ENCODE data around the gene TMEM178B. TPM values are rescaled to one million over a fixed set of nuclear protein-coding genes. Genes with fewer than 3 reads are reported as not detected.

Gene TMEM178B
- polyA plus RNA-seq, 1 donor (not counting 4 experiments of a cell fraction or from before 2014, with no cell fraction given), result not detected

- Histone ChIP-seq H4K20me1 (ENCODE audit: control insufficient read depth, extremely low read depth, insufficient read depth, low read length) (no peaks in the 10 kb centered on the region), H3K79me2 (ENCODE audit: control insufficient read depth, insufficient read depth, low read length) (no peaks in the 10 kb centered on the region), H3K4me2 (ENCODE audit: control insufficient read depth, extremely low read depth, insufficient read depth, low read depth, low read length) (no peak overlapping the region), H3K36me3 (ENCODE audit: control insufficient read depth in 2 of 2, extremely low read depth in 1 of 2, insufficient read depth in 2 of 2, low read length in 2 of 2) (no peaks in the 10 kb centered on the region), H3K27me3 (ENCODE audit: control insufficient read depth, extremely low read depth, insufficient read depth, low read length) (no peaks in the 10 kb centered on the region), H3K27ac (ENCODE audit: control insufficient read depth, insufficient read depth, low read length) (no peak overlapping the region), H3K9me1 (ENCODE audit: control insufficient read depth, extremely low read depth, insufficient read depth, low read length) (no peaks in the 10 kb centered on the region), H3K4me1 (ENCODE audit: control insufficient read depth, extremely low read depth, insufficient read depth, low read length) (no peaks in the 10 kb centered on the region), H3K9me3 (ENCODE audit: control insufficient read depth, low read depth, low read length) (no peaks in the 10 kb centered on the region), H2AFZ (ENCODE audit: control insufficient read depth, low read length) (no peak overlapping the region), H3K9ac (ENCODE audit: control insufficient read depth, extremely low read depth, insufficient read depth, low read length) (no peak overlapping the region), H3K4me3 (ENCODE audit: control insufficient read depth in 2 of 3, extremely low read depth in 1 of 3, insufficient read depth in 2 of 3, low read depth in 1 of 3, low read length in 3 of 3) (no peak overlapping the region)
- dilution Hi-C loops (cut with MboI; ENCODE audit: extremely low pct_ligation_motif_present, low sequenced_read_pairs), result no loop called here
- TF ChIP-seq EZH2 (IDR thresholded peaks at IDR 0.05; ENCODE audit: low read length) (no peak), CTCF (optimal IDR thresholded peaks at IDR 0.05 in 1 of 3, IDR thresholded peaks at IDR 0.05 in 1 of 3, conservative IDR thresholded peaks at IDR 0.05 in 1 of 3; ENCODE audit: extremely low read depth in 1 of 3, insufficient read depth in 2 of 3, low read length in 3 of 3) (no peak)
- DNase-seq (ENCODE audit: low read depth, low spot score) (no peak), FAIRE-seq (no peak)
Observed at GRCh38 chr7:141356161-141356560, 282.3 kb downstream of the TMEM178B start.

- Histone ChIP-seq H3K9me1 (ENCODE audit: control insufficient read depth, extremely low read depth, insufficient read depth, low read length) (no peaks in the 10 kb centered on the region), H3K9me3 (ENCODE audit: control insufficient read depth, low read depth, low read length) (no peaks in the 10 kb centered on the region), H3K27ac (ENCODE audit: control insufficient read depth, insufficient read depth, low read length) (no peak overlapping the region), H3K9ac (ENCODE audit: control insufficient read depth, extremely low read depth, insufficient read depth, low read length) (no peak overlapping the region), H3K4me3 (ENCODE audit: control insufficient read depth in 2 of 3, extremely low read depth in 1 of 3, insufficient read depth in 2 of 3, low read depth in 1 of 3, low read length in 3 of 3) (no peak overlapping the region), H3K79me2 (ENCODE audit: control insufficient read depth, insufficient read depth, low read length) (no peaks in the 10 kb centered on the region), H2AFZ (ENCODE audit: control insufficient read depth, low read length) (no peak overlapping the region), H3K4me1 (ENCODE audit: control insufficient read depth, extremely low read depth, insufficient read depth, low read length) (peaks cover 9% of the 10 kb centered on the region), H3K36me3 (ENCODE audit: control insufficient read depth in 2 of 2, extremely low read depth in 1 of 2, insufficient read depth in 2 of 2, low read length in 2 of 2) (no peaks in the 10 kb centered on the region), H3K4me2 (ENCODE audit: control insufficient read depth, extremely low read depth, insufficient read depth, low read depth, low read length) (no peak overlapping the region), H3K27me3 (ENCODE audit: control insufficient read depth, extremely low read depth, insufficient read depth, low read length) (no peaks in the 10 kb centered on the region), H4K20me1 (ENCODE audit: control insufficient read depth, extremely low read depth, insufficient read depth, low read length) (no peaks in the 10 kb centered on the region)
- FAIRE-seq (no peak), DNase-seq (ENCODE audit: low read depth, low spot score) (no peak)
- dilution Hi-C loops (cut with MboI; ENCODE audit: extremely low pct_ligation_motif_present, low sequenced_read_pairs), result no loop called here
- TF ChIP-seq EZH2 (IDR thresholded peaks at IDR 0.05; ENCODE audit: low read length) (no peak), CTCF (optimal IDR thresholded peaks at IDR 0.05 in 1 of 3, IDR thresholded peaks at IDR 0.05 in 1 of 3, conservative IDR thresholded peaks at IDR 0.05 in 1 of 3; ENCODE audit: extremely low read depth in 1 of 3, insufficient read depth in 2 of 3, low read length in 3 of 3) (no peak)
Observed at GRCh38 chr7:141358386-141358785, 284.5 kb downstream of the TMEM178B start.
